Measurements from ENCODE around the gene POMT2.

Gene POMT2

GRCh38 chr14:77279719-77280118 is 41.0 kb downstream of the POMT2 start:
- Histone ChIP-seq H3K9ac (ENCODE audit: low read length in 2 of 2) (no peak overlapping the region), H3K4me1 (ENCODE audit: control insufficient read depth, insufficient read depth, low read length) (no peaks in the 10 kb centered on the region), H3K4me3 (ENCODE audit: low read length in 2 of 2) (no peak overlapping the region), H3K9me3 (ENCODE audit: control insufficient read depth in 2 of 2, low read length in 2 of 2) (no peaks in the 10 kb centered on the region), H3K27me3 (ENCODE audit: control insufficient read depth in 1 of 2, insufficient read depth in 2 of 2, low read length in 2 of 2) (no peaks in the 10 kb centered on the region), H3K27ac (ENCODE audit: low read length) (no peak overlapping the region), H3K36me3 (ENCODE audit: control insufficient read depth in 2 of 2, insufficient read depth in 2 of 2, low read length in 2 of 2) (peaks cover 33 to 48% of the 10 kb centered on the region in 2 donors)

- Histone ChIP-seq H3K4me3 (ENCODE audit: low read length in 2 of 2) (no peak overlapping the region), H3K27me3 (ENCODE audit: control insufficient read depth in 1 of 2, insufficient read depth in 2 of 2, low read length in 2 of 2) (no peaks in the 10 kb centered on the region), H3K4me1 (ENCODE audit: control insufficient read depth, insufficient read depth, low read length) (no peaks in the 10 kb centered on the region), H3K9me3 (ENCODE audit: control insufficient read depth in 2 of 2, low read length in 2 of 2) (peaks cover 0 to 2% of the 10 kb centered on the region in 2 donors), H3K9ac (ENCODE audit: low read length in 2 of 2) (no peak overlapping the region), H3K36me3 (ENCODE audit: control insufficient read depth in 2 of 2, insufficient read depth in 2 of 2, low read length in 2 of 2) (peaks cover 28 to 38% of the 10 kb centered on the region in 2 donors), H3K27ac (ENCODE audit: low read length) (no peak overlapping the region)
Measured at GRCh38 chr14:77278461-77279230, 42.0 kb downstream of the POMT2 start.

- peaks cover 12 to 29% of the 10 kb centered on the region in 2 donors for H3K36me3 ChIP-seq (ENCODE audit: control insufficient read depth in 2 of 2, insufficient read depth in 2 of 2, low read length in 2 of 2)
- peaks cover 0 to 7% of the 10 kb centered on the region in 2 donors for H3K9me3 ChIP-seq (ENCODE audit: control insufficient read depth in 2 of 2, low read length in 2 of 2)
- H3K9ac ChIP-seq (ENCODE audit: low read length in 2 of 2), result no peak overlapping the region
- H3K27me3 ChIP-seq (ENCODE audit: control insufficient read depth in 1 of 2, insufficient read depth in 2 of 2, low read length in 2 of 2), result peaks cover 5 to 7% of the 10 kb centered on the region in 2 donors
- no peaks in the 10 kb centered on the region for H3K4me1 ChIP-seq (ENCODE audit: control insufficient read depth, insufficient read depth, low read length)
- no peak overlapping the region for H3K4me3 ChIP-seq (ENCODE audit: low read length in 2 of 2)
- H3K27ac ChIP-seq (ENCODE audit: low read length), result no peak overlapping the region
Measured at GRCh38 chr14:77276959-77277358, 43.7 kb downstream of the POMT2 start.

GRCh38 chr14:77276295-77276935 is 44.3 kb downstream of the POMT2 start:
- H3K9ac ChIP-seq (ENCODE audit: low read length in 2 of 2), result no peak overlapping the region
- peaks cover 12 to 29% of the 10 kb centered on the region in 2 donors for H3K36me3 ChIP-seq (ENCODE audit: control insufficient read depth in 2 of 2, insufficient read depth in 2 of 2, low read length in 2 of 2)
- H3K27me3 ChIP-seq (ENCODE audit: control insufficient read depth in 1 of 2, insufficient read depth in 2 of 2, low read length in 2 of 2), result peaks cover 5 to 7% of the 10 kb centered on the region in 2 donors
- H3K9me3 ChIP-seq (ENCODE audit: control insufficient read depth in 2 of 2, low read length in 2 of 2), result peaks cover 0 to 7% of the 10 kb centered on the region in 2 donors
- H3K4me1 ChIP-seq (ENCODE audit: control insufficient read depth, insufficient read depth, low read length), result no peaks in the 10 kb centered on the region
- H3K4me3 ChIP-seq (ENCODE audit: low read length in 2 of 2), result no peak overlapping the region
- H3K27ac ChIP-seq (ENCODE audit: low read length), result no peak overlapping the region

- Histone ChIP-seq H3K27ac (ENCODE audit: low read length) (no peak overlapping the region), H3K9me3 (ENCODE audit: control insufficient read depth in 2 of 2, low read length in 2 of 2) (peaks cover 0 to 7% of the 10 kb centered on the region in 2 donors), H3K27me3 (ENCODE audit: control insufficient read depth in 1 of 2, insufficient read depth in 2 of 2, low read length in 2 of 2) (peaks cover 8 to 11% of the 10 kb centered on the region in 2 donors), H3K36me3 (ENCODE audit: control insufficient read depth in 2 of 2, insufficient read depth in 2 of 2, low read length in 2 of 2) (peaks cover 12 to 29% of the 10 kb centered on the region in 2 donors), H3K9ac (ENCODE audit: low read length in 2 of 2) (no peak overlapping the region), H3K4me1 (ENCODE audit: control insufficient read depth, insufficient read depth, low read length) (no peaks in the 10 kb centered on the region), H3K4me3 (ENCODE audit: low read length in 2 of 2) (no peak overlapping the region)
Measured at GRCh38 chr14:77275601-77276017, 45.1 kb downstream of the POMT2 start.

- Histone ChIP-seq H3K9me3 (ENCODE audit: control insufficient read depth in 2 of 2, low read length in 2 of 2) (peaks cover 0 to 7% of the 10 kb centered on the region in 2 donors), H3K27ac (ENCODE audit: low read length) (no peak overlapping the region), H3K27me3 (ENCODE audit: control insufficient read depth in 1 of 2, insufficient read depth in 2 of 2, low read length in 2 of 2) (peaks cover 11% of the 10 kb centered on the region in 2 donors), H3K4me1 (ENCODE audit: control insufficient read depth, insufficient read depth, low read length) (no peaks in the 10 kb centered on the region), H3K9ac (ENCODE audit: low read length in 2 of 2) (no peak overlapping the region), H3K4me3 (ENCODE audit: low read length in 2 of 2) (no peak overlapping the region), H3K36me3 (ENCODE audit: control insufficient read depth in 2 of 2, insufficient read depth in 2 of 2, low read length in 2 of 2) (peaks cover 12 to 25% of the 10 kb centered on the region in 2 donors)
Measured at GRCh38 chr14:77275041-77275580, 45.6 kb downstream of the POMT2 start.

GRCh38 chr14:77273796-77274195 is 46.9 kb downstream of the POMT2 start:
- Histone ChIP-seq H3K4me3 (ENCODE audit: low read length in 2 of 2) (no peak overlapping the region), H3K36me3 (ENCODE audit: control insufficient read depth in 2 of 2, insufficient read depth in 2 of 2, low read length in 2 of 2) (peaks cover 12 to 14% of the 10 kb centered on the region in 2 donors), H3K27ac (ENCODE audit: low read length) (no peak overlapping the region), H3K4me1 (ENCODE audit: control insufficient read depth, insufficient read depth, low read length) (no peaks in the 10 kb centered on the region), H3K9ac (ENCODE audit: low read length in 2 of 2) (no peak overlapping the region), H3K9me3 (ENCODE audit: control insufficient read depth in 2 of 2, low read length in 2 of 2) (peaks cover 0 to 7% of the 10 kb centered on the region in 2 donors), H3K27me3 (ENCODE audit: control insufficient read depth in 1 of 2, insufficient read depth in 2 of 2, low read length in 2 of 2) (peaks cover 11 to 15% of the 10 kb centered on the region in 2 donors)

- Histone ChIP-seq H3K4me3 (ENCODE audit: low read length in 2 of 2) (no peak overlapping the region), H3K36me3 (ENCODE audit: control insufficient read depth in 2 of 2, insufficient read depth in 2 of 2, low read length in 2 of 2) (peaks cover 3 to 6% of the 10 kb centered on the region in 2 donors), H3K27me3 (ENCODE audit: control insufficient read depth in 1 of 2, insufficient read depth in 2 of 2, low read length in 2 of 2) (peaks cover 15 to 19% of the 10 kb centered on the region in 2 donors), H3K9me3 (ENCODE audit: control insufficient read depth in 2 of 2, low read length in 2 of 2) (peaks cover 5 to 9% of the 10 kb centered on the region in 2 donors), H3K27ac (ENCODE audit: low read length) (no peak overlapping the region), H3K4me1 (ENCODE audit: control insufficient read depth, insufficient read depth, low read length) (no peaks in the 10 kb centered on the region), H3K9ac (ENCODE audit: low read length in 2 of 2) (no peak overlapping the region)
Measured at GRCh38 chr14:77272261-77272660, 48.4 kb downstream of the POMT2 start.

GRCh38 chr14:77271113-77271710 is 49.5 kb downstream of the POMT2 start, which contains the start of gene NGB:
NGB (minus strand) TSS chr14:77271206; CDS start chr14:77270937, 269 bp downstream.
- Histone ChIP-seq H3K4me1 (ENCODE audit: control insufficient read depth, insufficient read depth, low read length) (no peaks in the 10 kb centered on the region), H3K9ac (ENCODE audit: low read length in 2 of 2) (no peak within 1 kb of the TSS), H3K27ac (ENCODE audit: low read length) (no peak within 1 kb of the TSS), H3K36me3 (ENCODE audit: control insufficient read depth in 2 of 2, insufficient read depth in 2 of 2, low read length in 2 of 2) (no peaks in the 10 kb centered on the region), H3K9me3 (ENCODE audit: control insufficient read depth in 2 of 2, low read length in 2 of 2) (peaks cover 5 to 9% of the 10 kb centered on the region in 2 donors), H3K4me3 (ENCODE audit: low read length in 2 of 2) (no peak within 1 kb of the TSS), H3K27me3 (ENCODE audit: control insufficient read depth in 1 of 2, insufficient read depth in 2 of 2, low read length in 2 of 2) (peaks cover 15 to 19% of the 10 kb centered on the region in 2 donors)

GRCh38 chr14:77270361-77271112 is 50.1 kb downstream of the POMT2 start:
- no peaks in the 10 kb centered on the region for H3K4me1 ChIP-seq (ENCODE audit: control insufficient read depth, insufficient read depth, low read length)
- H3K4me3 ChIP-seq (ENCODE audit: low read length in 2 of 2), result no peak overlapping the region
- H3K9me3 ChIP-seq (ENCODE audit: control insufficient read depth in 2 of 2, low read length in 2 of 2), result peaks cover 5 to 9% of the 10 kb centered on the region in 2 donors
- H3K27ac ChIP-seq (ENCODE audit: low read length), result no peak overlapping the region
- no peak overlapping the region for H3K9ac ChIP-seq (ENCODE audit: low read length in 2 of 2)
- H3K36me3 ChIP-seq (ENCODE audit: control insufficient read depth in 2 of 2, insufficient read depth in 2 of 2, low read length in 2 of 2), result no peaks in the 10 kb centered on the region
- peaks cover 15 to 22% of the 10 kb centered on the region in 2 donors for H3K27me3 ChIP-seq (ENCODE audit: control insufficient read depth in 1 of 2, insufficient read depth in 2 of 2, low read length in 2 of 2)

Data from stomach smooth muscle (tissue), 2 donors.